HG03064 (cell line): ENCODE results near the gene STAMBPL1.
A peak's percentile ranks its signal among the peaks of the same experiment; 100 is the strongest.
"Not testable (repeated sequence)": the region's sequence is repeated elsewhere in the genome, so short reads cannot be mapped to it uniquely, and the experiment has no call there.

Experiments
- ATAC-seq: cut with Tn5 transposase; IDR thresholded peaks from one replicate; pipeline ENCODE4 v1.9.1; 2021; ENCODE audit warnings: low read depth; ENCODE audit not compliant: unreplicated experiment

Gene STAMBPL1

GRCh38 chr10:88916986-88917385 lies 36.9 kb downstream of the STAMBPL1 start:
- no peak for ATAC-seq

GRCh38 chr10:88918191-88918905 lies 38.3 kb downstream of the STAMBPL1 start:
- ATAC-seq = no peak

GRCh38 chr10:88919041-88919440 lies 39.0 kb downstream of the STAMBPL1 start:
- no peak for ATAC-seq

GRCh38 chr10:88920198-88920597 lies 40.2 kb downstream of the STAMBPL1 start:
- ATAC-seq = no peak

GRCh38 chr10:88920986-88921593 lies 41.0 kb downstream of the STAMBPL1 start:
- no peak for ATAC-seq

- no peak for ATAC-seq
Measured at GRCh38 chr10:88922041-88922440, 42.0 kb downstream of the STAMBPL1 start.

GRCh38 chr10:88923520-88923919 lies 43.5 kb downstream of the STAMBPL1 start:
- no peak for ATAC-seq

GRCh38 chr10:88926566-88927415 lies 46.7 kb downstream of the STAMBPL1 start:
- ATAC-seq = no peak

- no peak for ATAC-seq
Measured at GRCh38 chr10:88927416-88927690, 47.3 kb downstream of the STAMBPL1 start.

- no peak for ATAC-seq
Measured at GRCh38 chr10:88928254-88928653, 48.2 kb downstream of the STAMBPL1 start.

GRCh38 chr10:88931548-88931947 lies 51.5 kb downstream of the STAMBPL1 start:
- no peak for ATAC-seq

GRCh38 chr10:88932029-88932428 lies 52.0 kb downstream of the STAMBPL1 start:
- ATAC-seq = not testable (repeated sequence)

- ATAC-seq = peak; percentile 51
Measured at GRCh38 chr10:88932539-88933256, 52.7 kb downstream of the STAMBPL1 start.

- ATAC-seq = no peak
Measured at GRCh38 chr10:88933564-88933963, 53.5 kb downstream of the STAMBPL1 start.

GRCh38 chr10:88934900-88935672 lies 55.0 kb downstream of the STAMBPL1 start:
- no peak for ATAC-seq

- no peak for ATAC-seq
Measured at GRCh38 chr10:88936656-88937055, 56.6 kb downstream of the STAMBPL1 start.

- ATAC-seq = no peak
Measured at GRCh38 chr10:88938039-88938438, 58.0 kb downstream of the STAMBPL1 start.

- ATAC-seq = no peak
Measured at GRCh38 chr10:88938938-88939337, 58.9 kb downstream of the STAMBPL1 start.

- no peak for ATAC-seq
Measured at GRCh38 chr10:88941026-88941425, 61.0 kb downstream of the STAMBPL1 start.

- no peak for ATAC-seq
Measured at GRCh38 chr10:88943778-88944177, 63.7 kb downstream of the STAMBPL1 start.
